ENCODE results near the gene TMEM273.

TMEM273 gene

GRCh38 chr10:49187950-49188761 lies at the start of gene TMEM273:
TMEM273 (minus strand) TSS chr10:49188391; CDS start chr10:49188336, 55 bp downstream.
- DNase-seq (ENCODE audit: low read depth, low spot score): peak; percentile 67

- no peak for DNase-seq (ENCODE audit: low read depth, low spot score)
Measured at GRCh38 chr10:49237985-49238384, 49.8 kb upstream of the TMEM273 start.

GRCh38 chr10:49235392-49235791 lies 47.2 kb upstream of the TMEM273 start:
- no peak for DNase-seq (ENCODE audit: low read depth, low spot score)

- no peak for DNase-seq (ENCODE audit: low read depth, low spot score)
Measured at GRCh38 chr10:49231086-49231820, 43.1 kb upstream of the TMEM273 start.

GRCh38 chr10:49230004-49230403 lies 41.8 kb upstream of the TMEM273 start:
- DNase-seq (ENCODE audit: low read depth, low spot score): no peak

- DNase-seq (ENCODE audit: low read depth, low spot score): no peak
Measured at GRCh38 chr10:49228677-49229076, 40.5 kb upstream of the TMEM273 start.

- DNase-seq (ENCODE audit: low read depth, low spot score): no peak
Measured at GRCh38 chr10:49227406-49227805, 39.2 kb upstream of the TMEM273 start.

- DNase-seq (ENCODE audit: low read depth, low spot score): no peak
Measured at GRCh38 chr10:49226594-49226993, 38.4 kb upstream of the TMEM273 start.

- DNase-seq (ENCODE audit: low read depth, low spot score): no peak
Measured at GRCh38 chr10:49225218-49225876, 37.2 kb upstream of the TMEM273 start.

GRCh38 chr10:49223205-49223604 lies 35.0 kb upstream of the TMEM273 start:
- no peak for DNase-seq (ENCODE audit: low read depth, low spot score)

- DNase-seq (ENCODE audit: low read depth, low spot score): no peak
Measured at GRCh38 chr10:49222170-49222569, 34.0 kb upstream of the TMEM273 start.

- no peak for DNase-seq (ENCODE audit: low read depth, low spot score)
Measured at GRCh38 chr10:49220679-49221078, 32.5 kb upstream of the TMEM273 start.

- no peak for DNase-seq (ENCODE audit: low read depth, low spot score)
Measured at GRCh38 chr10:49220031-49220430, 31.8 kb upstream of the TMEM273 start.

- no peak for DNase-seq (ENCODE audit: low read depth, low spot score)
Measured at GRCh38 chr10:49219248-49219647, 31.1 kb upstream of the TMEM273 start.

GRCh38 chr10:49218480-49218879 lies 30.3 kb upstream of the TMEM273 start:
- no peak for DNase-seq (ENCODE audit: low read depth, low spot score)

GRCh38 chr10:49217645-49218044 lies 29.5 kb upstream of the TMEM273 start:
- DNase-seq (ENCODE audit: low read depth, low spot score): no peak

- DNase-seq (ENCODE audit: low read depth, low spot score): no peak
Measured at GRCh38 chr10:49213211-49213610, 25.0 kb upstream of the TMEM273 start.

GRCh38 chr10:49212783-49213182 lies 24.6 kb upstream of the TMEM273 start:
- no peak for DNase-seq (ENCODE audit: low read depth, low spot score)

GRCh38 chr10:49212076-49212475 lies 23.9 kb upstream of the TMEM273 start:
- no peak for DNase-seq (ENCODE audit: low read depth, low spot score)

- no peak for DNase-seq (ENCODE audit: low read depth, low spot score)
Measured at GRCh38 chr10:49208996-49209395, 20.8 kb upstream of the TMEM273 start.

- no peak for DNase-seq (ENCODE audit: low read depth, low spot score)
Measured at GRCh38 chr10:49207936-49208487, 19.8 kb upstream of the TMEM273 start.

GRCh38 chr10:49207113-49207512 lies 18.9 kb upstream of the TMEM273 start:
- no peak for DNase-seq (ENCODE audit: low read depth, low spot score)

Data from astrocyte of the hippocampus (primary cell).